H1 (cell line): ENCODE results near the gene DDX42. TPM values are rescaled to one million over a fixed set of nuclear protein-coding genes. Genes with fewer than 3 reads are reported as not detected.

ENCODE experiments used
- KDM5A ChIP-seq: fragments of 200-600 bp; IDR thresholded peaks from 2 replicates; pipeline ENCODE4 v1.7.1; 2012; ENCODE audit warnings: mild to moderate bottlenecking, low read length, inconsistent platforms, mixed read lengths
- polyA plus RNA-seq, 7 experiments: library from polyadenylated mRNA; depleted of rRNA in 3 of 7; stranded (reverse) in 5 of 7; unstranded in 2 of 7; fragments of >200 nt in 5 of 7; fragments of 200-250 nt in 2 of 7; gene quantifications; 1 replicate in 5 of 7; 2 replicates in 1 of 7; 4 replicates in 1 of 7; pipeline versions ENCODE4 v1.2.1 to v1.2.3, GENCODE V29; 2011 to 2013; ENCODE audit warnings: missing spikeins in 2 of 7, mixed read lengths in 2 of 7
- total RNA-seq: library from RNA; stranded (reverse); fragmentation: NEBNext Ultra II Directional; extraction: Animal tissue kit (Norgen Biotek cat#: 25700); gene quantifications from 2 replicates; pipeline ENCODE4 v1.2.1, GENCODE V29; 2021
- TF ChIP-seq, protein P1 (sequence below): fragments of 300-600 bp; sonication (generic); IDR thresholded peaks from 2 replicates; pipeline ENCODE4 v1.7.1; 2012; ENCODE audit warnings: low read length, moderate library complexity, mild to moderate bottlenecking, inconsistent platforms; ENCODE audit not compliant: insufficient replicate concordance

DDX42 gene
- total and polyA plus RNA-seq, 2 of the 8 experiments (the other 6 are each of a cell fraction or from before 2014, with no cell fraction given), result 40.6 to 114 TPM

DNA sequence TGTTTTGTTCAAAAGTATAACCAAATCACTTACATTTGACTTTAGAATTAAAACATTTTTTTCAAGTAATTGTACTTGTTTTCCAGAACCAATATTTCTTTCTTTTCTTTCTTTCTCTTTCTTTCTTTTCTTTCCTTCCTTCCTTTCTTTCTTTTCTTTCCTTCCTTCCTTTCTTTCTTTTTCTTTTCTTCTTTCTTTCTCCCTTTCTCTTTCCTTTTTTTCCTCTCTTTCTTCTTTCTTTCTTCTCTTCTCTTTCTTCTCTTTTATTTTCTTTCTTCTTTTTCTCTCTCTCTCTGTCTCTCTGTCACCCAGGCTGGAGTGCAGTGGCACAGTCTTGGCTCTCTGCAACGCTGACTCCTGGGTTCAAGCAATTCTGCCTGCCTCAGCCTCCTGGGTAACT, 26.8 kb downstream of the DDX42 start (continued):
- TF ChIP-seq, protein P1, sequence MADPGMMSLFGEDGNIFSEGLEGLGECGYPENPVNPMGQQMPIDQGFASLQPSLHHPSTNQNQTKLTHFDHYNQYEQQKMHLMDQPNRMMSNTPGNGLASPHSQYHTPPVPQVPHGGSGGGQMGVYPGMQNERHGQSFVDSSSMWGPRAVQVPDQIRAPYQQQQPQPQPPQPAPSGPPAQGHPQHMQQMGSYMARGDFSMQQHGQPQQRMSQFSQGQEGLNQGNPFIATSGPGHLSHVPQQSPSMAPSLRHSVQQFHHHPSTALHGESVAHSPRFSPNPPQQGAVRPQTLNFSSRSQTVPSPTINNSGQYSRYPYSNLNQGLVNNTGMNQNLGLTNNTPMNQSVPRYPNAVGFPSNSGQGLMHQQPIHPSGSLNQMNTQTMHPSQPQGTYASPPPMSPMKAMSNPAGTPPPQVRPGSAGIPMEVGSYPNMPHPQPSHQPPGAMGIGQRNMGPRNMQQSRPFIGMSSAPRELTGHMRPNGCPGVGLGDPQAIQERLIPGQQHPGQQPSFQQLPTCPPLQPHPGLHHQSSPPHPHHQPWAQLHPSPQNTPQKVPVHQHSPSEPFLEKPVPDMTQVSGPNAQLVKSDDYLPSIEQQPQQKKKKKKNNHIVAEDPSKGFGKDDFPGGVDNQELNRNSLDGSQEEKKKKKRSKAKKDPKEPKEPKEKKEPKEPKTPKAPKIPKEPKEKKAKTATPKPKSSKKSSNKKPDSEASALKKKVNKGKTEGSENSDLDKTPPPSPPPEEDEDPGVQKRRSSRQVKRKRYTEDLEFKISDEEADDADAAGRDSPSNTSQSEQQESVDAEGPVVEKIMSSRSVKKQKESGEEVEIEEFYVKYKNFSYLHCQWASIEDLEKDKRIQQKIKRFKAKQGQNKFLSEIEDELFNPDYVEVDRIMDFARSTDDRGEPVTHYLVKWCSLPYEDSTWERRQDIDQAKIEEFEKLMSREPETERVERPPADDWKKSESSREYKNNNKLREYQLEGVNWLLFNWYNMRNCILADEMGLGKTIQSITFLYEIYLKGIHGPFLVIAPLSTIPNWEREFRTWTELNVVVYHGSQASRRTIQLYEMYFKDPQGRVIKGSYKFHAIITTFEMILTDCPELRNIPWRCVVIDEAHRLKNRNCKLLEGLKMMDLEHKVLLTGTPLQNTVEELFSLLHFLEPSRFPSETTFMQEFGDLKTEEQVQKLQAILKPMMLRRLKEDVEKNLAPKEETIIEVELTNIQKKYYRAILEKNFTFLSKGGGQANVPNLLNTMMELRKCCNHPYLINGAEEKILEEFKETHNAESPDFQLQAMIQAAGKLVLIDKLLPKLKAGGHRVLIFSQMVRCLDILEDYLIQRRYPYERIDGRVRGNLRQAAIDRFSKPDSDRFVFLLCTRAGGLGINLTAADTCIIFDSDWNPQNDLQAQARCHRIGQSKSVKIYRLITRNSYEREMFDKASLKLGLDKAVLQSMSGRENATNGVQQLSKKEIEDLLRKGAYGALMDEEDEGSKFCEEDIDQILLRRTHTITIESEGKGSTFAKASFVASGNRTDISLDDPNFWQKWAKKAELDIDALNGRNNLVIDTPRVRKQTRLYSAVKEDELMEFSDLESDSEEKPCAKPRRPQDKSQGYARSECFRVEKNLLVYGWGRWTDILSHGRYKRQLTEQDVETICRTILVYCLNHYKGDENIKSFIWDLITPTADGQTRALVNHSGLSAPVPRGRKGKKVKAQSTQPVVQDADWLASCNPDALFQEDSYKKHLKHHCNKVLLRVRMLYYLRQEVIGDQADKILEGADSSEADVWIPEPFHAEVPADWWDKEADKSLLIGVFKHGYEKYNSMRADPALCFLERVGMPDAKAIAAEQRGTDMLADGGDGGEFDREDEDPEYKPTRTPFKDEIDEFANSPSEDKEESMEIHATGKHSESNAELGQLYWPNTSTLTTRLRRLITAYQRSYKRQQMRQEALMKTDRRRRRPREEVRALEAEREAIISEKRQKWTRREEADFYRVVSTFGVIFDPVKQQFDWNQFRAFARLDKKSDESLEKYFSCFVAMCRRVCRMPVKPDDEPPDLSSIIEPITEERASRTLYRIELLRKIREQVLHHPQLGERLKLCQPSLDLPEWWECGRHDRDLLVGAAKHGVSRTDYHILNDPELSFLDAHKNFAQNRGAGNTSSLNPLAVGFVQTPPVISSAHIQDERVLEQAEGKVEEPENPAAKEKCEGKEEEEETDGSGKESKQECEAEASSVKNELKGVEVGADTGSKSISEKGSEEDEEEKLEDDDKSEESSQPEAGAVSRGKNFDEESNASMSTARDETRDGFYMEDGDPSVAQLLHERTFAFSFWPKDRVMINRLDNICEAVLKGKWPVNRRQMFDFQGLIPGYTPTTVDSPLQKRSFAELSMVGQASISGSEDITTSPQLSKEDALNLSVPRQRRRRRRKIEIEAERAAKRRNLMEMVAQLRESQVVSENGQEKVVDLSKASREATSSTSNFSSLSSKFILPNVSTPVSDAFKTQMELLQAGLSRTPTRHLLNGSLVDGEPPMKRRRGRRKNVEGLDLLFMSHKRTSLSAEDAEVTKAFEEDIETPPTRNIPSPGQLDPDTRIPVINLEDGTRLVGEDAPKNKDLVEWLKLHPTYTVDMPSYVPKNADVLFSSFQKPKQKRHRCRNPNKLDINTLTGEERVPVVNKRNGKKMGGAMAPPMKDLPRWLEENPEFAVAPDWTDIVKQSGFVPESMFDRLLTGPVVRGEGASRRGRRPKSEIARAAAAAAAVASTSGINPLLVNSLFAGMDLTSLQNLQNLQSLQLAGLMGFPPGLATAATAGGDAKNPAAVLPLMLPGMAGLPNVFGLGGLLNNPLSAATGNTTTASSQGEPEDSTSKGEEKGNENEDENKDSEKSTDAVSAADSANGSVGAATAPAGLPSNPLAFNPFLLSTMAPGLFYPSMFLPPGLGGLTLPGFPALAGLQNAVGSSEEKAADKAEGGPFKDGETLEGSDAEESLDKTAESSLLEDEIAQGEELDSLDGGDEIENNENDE, result no peak
- TF ChIP-seq KDM5A, result no peak
